ENCODE data around the gene GPHN. TPM values are rescaled to one million over a fixed set of nuclear protein-coding genes. Genes with fewer than 3 reads are reported as not detected.

Gene GPHN
- total and polyA plus RNA-seq, 4 donors: 9.1 to 57.6 (median 33.9) TPM

- no peak for TF ChIP-seq CTCF (IDR thresholded peaks at IDR 0.05; ENCODE audit: control extremely low read depth, extremely low read depth)
- Histone ChIP-seq H3K27ac (ENCODE audit: low read depth in 1 of 2, low read length in 1 of 2) (no peak overlapping the region), H3K9ac (ENCODE audit: insufficient read depth in 1 of 2, low read length in 2 of 2) (no peak overlapping the region), H3K36me3 (ENCODE audit: control insufficient read depth in 4 of 4, insufficient read depth in 4 of 4, low read length in 4 of 4) (no peaks in the 10 kb centered on the region), H3K4me1 (ENCODE audit: control insufficient read depth in 5 of 5, insufficient read depth in 5 of 5, low read length in 5 of 5) (peaks cover 0 to 5% (median 0%) of the 10 kb centered on the region in 5 donors), H3K4me3 (no peak overlapping the region), H3K9me3 (ENCODE audit: control insufficient read depth in 4 of 4, insufficient read depth in 3 of 4, low read length in 3 of 4) (peaks cover 0 to 3% (median 0%) of the 10 kb centered on the region in 4 donors), H3K27me3 (ENCODE audit: control insufficient read depth in 3 of 3, insufficient read depth in 3 of 3, low read length in 2 of 3) (no peaks in the 10 kb centered on the region)
- WGBS, 2 donors: 31 to 48% methylated on average over 2 of the region's 2 CpGs
- no peak for DNase-seq
- ATAC-seq (ENCODE audit: insufficient read depth, low FRiP score): no peak
Measured at GRCh38 chr14:66635435-66635834, 127.5 kb downstream of the GPHN start.

GRCh38 chr14:66636240-66636639 lies 128.3 kb downstream of the GPHN start:
- no peaks in the 10 kb centered on the region for H3K27me3 ChIP-seq (ENCODE audit: control insufficient read depth in 3 of 3, insufficient read depth in 3 of 3, low read length in 2 of 3)
- H3K9ac ChIP-seq (ENCODE audit: insufficient read depth in 1 of 2, low read length in 2 of 2): no peak overlapping the region
- H3K9me3 ChIP-seq (ENCODE audit: control insufficient read depth in 4 of 4, insufficient read depth in 3 of 4, low read length in 3 of 4): peaks cover 0 to 3% (median 0%) of the 10 kb centered on the region in 4 donors
- no peak for DNase-seq
- H3K27ac ChIP-seq (ENCODE audit: low read depth in 1 of 2, low read length in 1 of 2): no peak overlapping the region
- no peaks in the 10 kb centered on the region for H3K36me3 ChIP-seq (ENCODE audit: control insufficient read depth in 4 of 4, insufficient read depth in 4 of 4, low read length in 4 of 4)
- no peak for TF ChIP-seq CTCF (IDR thresholded peaks at IDR 0.05; ENCODE audit: control extremely low read depth, extremely low read depth)
- no peak overlapping the region for H3K4me3 ChIP-seq
- ATAC-seq (ENCODE audit: insufficient read depth, low FRiP score): no peak
- H3K4me1 ChIP-seq (ENCODE audit: control insufficient read depth in 5 of 5, insufficient read depth in 5 of 5, low read length in 5 of 5): peaks cover 0 to 5% (median 0%) of the 10 kb centered on the region in 5 donors

GRCh38 chr14:66638689-66639088 lies 130.7 kb downstream of the GPHN start:
- no peaks in the 10 kb centered on the region for H3K36me3 ChIP-seq (ENCODE audit: control insufficient read depth in 4 of 4, insufficient read depth in 4 of 4, low read length in 4 of 4)
- H3K27ac ChIP-seq (ENCODE audit: low read depth in 1 of 2, low read length in 1 of 2): no peak overlapping the region
- TF ChIP-seq CTCF (IDR thresholded peaks at IDR 0.05; ENCODE audit: control extremely low read depth, extremely low read depth): no peak
- H3K4me3 ChIP-seq: no peak overlapping the region
- DNase-seq: no peak
- H3K4me1 ChIP-seq (ENCODE audit: control insufficient read depth in 5 of 5, insufficient read depth in 5 of 5, low read length in 5 of 5): peaks cover 0 to 5% (median 0%) of the 10 kb centered on the region in 5 donors
- H3K9me3 ChIP-seq (ENCODE audit: control insufficient read depth in 4 of 4, insufficient read depth in 3 of 4, low read length in 3 of 4): peaks cover 0 to 3% (median 0%) of the 10 kb centered on the region in 4 donors
- WGBS, 2 donors: 93% methylated on average over 2 of the region's 2 CpGs
- ATAC-seq (ENCODE audit: insufficient read depth, low FRiP score): no peak
- no peaks in the 10 kb centered on the region for H3K27me3 ChIP-seq (ENCODE audit: control insufficient read depth in 3 of 3, insufficient read depth in 3 of 3, low read length in 2 of 3)
- no peak overlapping the region for H3K9ac ChIP-seq (ENCODE audit: insufficient read depth in 1 of 2, low read length in 2 of 2)

Measured in lung (tissue), 12 donors.